GM12873 (cell line): Measurements from ENCODE around the gene LMNB1.

Experiments used
- TF ChIP-seq, protein P1 (sequence below): IDR thresholded peaks from 2 replicates; pipeline ENCODE4 v1.5.1; 2012; ENCODE audit warnings: low read depth, mild to moderate bottlenecking, moderate library complexity, low read length, control low read depth; ENCODE audit not compliant: insufficient read depth; ENCODE audit errors: missing control alignments

Gene LMNB1

DNA sequence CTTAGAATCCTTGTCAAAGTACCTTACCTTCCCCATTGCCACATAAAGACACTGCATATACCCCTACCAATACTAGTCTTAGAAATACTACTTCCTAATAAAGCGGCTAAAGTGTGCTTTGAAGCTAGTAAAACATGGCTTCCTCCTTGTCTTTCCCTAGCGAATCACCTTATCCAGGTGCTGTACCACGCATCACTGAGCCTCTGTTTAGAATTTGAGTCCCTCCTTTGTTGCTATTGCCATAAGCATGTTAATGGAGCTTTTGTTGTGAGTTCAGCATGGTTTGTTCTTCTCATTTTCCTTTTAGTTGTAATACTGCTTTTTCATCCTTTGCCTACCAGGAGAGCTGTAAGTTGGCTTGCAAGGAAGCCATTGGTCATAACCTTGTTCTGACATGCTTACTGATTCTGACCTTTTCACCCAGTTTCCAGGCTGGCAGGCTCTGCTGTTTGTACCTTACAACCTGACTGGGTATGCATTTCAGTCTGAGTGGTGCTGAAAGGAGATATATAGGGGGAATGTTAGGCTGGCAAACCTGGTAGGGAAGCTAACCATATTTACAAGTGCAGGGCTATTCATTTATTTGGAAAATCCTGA lies 49.8 kb downstream of the LMNB1 start:
- TF ChIP-seq, protein P1, sequence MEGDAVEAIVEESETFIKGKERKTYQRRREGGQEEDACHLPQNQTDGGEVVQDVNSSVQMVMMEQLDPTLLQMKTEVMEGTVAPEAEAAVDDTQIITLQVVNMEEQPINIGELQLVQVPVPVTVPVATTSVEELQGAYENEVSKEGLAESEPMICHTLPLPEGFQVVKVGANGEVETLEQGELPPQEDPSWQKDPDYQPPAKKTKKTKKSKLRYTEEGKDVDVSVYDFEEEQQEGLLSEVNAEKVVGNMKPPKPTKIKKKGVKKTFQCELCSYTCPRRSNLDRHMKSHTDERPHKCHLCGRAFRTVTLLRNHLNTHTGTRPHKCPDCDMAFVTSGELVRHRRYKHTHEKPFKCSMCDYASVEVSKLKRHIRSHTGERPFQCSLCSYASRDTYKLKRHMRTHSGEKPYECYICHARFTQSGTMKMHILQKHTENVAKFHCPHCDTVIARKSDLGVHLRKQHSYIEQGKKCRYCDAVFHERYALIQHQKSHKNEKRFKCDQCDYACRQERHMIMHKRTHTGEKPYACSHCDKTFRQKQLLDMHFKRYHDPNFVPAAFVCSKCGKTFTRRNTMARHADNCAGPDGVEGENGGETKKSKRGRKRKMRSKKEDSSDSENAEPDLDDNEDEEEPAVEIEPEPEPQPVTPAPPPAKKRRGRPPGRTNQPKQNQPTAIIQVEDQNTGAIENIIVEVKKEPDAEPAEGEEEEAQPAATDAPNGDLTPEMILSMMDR: no peak

DNA sequence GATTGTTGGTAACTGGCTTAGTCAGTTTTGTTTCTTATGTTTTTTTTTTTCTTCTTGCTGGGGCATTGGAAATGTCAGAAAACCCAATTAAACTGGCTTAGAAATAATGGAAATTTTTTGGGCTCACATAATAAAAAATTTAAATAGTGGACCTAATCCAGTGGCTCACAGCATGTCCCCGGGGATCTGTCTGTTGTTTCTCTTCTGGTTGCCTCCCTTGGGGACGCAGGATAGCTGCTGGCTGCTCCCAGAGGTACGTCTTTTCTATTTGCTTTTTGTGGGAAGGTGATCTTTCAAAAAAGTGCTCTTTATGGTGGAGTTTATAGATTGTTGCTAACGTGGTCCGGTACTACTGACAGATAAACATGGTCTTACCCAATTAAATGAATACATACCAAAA lies 52.2 kb downstream of the LMNB1 start:
- TF ChIP-seq, protein P1: no peak

DNA sequence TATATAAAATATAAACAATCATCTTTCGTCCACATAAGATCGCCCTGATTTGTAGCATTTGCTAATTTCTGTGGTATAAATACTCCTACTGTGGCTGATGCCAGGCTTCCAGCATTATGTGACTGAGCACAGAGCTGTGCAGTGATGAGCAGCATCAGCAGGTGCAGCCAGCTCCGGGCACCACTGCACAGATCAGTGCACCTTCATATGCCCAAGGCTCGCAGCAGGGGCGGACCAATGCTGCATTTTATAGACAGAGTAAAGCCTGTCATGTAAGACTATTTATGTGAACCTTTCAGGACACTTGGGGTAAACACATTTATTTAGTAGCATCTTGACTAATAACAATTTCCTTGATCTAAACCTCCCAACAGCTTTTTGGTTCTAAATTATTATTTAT lies 53.1 kb downstream of the LMNB1 start:
- TF ChIP-seq, protein P1: no peak

DNA sequence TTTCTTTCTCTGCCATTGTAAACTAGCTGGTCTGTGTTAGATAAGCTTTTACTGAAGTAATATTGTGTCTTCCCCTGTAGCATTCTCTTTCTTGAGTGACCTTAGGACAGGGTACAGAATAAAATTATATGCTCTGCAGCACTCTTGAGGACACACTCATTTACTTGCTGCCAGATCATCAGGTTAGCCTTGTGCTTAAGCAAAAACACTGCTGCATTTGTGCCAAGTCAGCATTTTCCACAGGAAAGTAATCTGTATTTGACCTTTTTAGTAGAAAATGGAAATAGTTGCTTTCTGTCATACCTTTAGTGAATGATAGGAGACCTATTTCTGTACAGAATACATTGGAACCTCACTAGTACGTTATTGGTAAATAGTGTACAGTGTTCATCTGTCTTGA lies 54.2 kb downstream of the LMNB1 start:
- TF ChIP-seq, protein P1: no peak

DNA sequence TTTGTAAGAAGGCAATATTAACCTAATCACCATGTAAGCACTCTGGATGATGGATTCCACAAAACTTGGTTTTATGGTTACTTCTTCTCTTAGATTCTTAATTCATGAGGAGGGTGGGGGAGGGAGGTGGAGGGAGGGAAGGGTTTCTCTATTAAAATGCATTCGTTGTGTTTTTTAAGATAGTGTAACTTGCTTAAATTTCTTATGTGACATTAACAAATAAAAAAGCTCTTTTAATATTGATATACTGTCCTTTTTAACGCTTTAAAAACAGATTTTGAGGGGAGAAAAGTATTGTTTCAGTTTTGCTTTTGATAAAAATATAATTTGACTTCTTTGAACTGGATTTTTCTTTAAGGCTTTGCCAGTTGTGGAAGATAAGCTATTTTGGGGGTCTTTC lies 59.8 kb downstream of the LMNB1 start:
- TF ChIP-seq, protein P1: no peak

DNA sequence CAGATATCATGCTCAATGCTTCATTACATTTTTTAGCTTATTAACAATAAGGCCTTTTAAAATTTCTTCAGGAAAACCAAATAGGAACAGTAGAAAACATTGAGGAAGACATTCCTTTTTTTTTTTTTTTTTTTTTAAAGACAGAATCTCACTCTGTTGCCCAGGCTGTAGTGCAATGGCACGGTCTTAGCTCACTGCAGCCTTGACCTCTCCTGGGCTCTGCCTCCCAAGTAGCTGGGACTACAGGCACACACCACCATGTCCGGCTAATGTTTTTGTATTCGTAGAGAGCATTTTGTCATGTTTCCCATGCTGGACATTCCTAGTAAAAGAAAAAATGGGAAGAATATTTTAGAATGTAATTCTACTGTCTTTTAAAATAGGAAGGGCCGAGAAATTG lies 60.3 kb downstream of the LMNB1 start:
- TF ChIP-seq, protein P1: no peak

DNA sequence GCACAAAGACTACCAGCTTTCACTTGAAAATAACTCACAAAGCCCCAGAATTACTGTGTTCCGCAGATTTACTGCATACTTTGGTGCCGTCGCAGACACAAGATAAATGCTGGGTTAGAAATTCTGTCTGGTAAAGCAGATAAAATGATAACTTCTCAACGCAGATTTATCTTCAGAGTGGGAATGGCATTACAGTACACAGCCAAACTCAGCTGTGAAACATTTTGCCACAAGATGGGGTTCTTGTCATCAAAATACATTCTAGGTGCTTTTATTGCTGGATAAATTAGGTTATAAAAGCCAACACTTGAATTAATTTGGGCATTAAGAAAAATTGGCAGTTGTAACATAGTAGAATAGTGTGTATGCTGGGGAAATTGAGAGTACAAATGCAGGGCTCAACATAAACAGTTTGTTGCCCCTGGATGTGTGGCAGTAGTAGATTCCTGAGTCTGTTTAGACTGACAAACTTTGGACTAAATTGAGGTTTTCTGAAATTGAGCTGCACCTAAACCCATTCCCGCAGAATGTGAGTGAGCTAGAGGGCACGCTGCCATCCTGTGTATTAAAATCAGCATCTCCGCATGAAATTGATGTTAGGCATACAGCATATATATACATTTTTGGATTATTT lies 61.1 kb downstream of the LMNB1 start:
- TF ChIP-seq, protein P1: peak; percentile 2
